Endometrium (tissue), 2 donors: ENCODE data around the gene ELF4.

Experiments used
- FAIRE-seq: peaks from 2 replicates; lab custom pipeline; 2012; peaks lifted over from hg19 to GRCh38; lab: Jason Lieb, UNC
- donor health status: control.
- donor health status: control.

Gene ELF4

GRCh38 chrX:130114141-130114588 lies 3.9 kb upstream of the ELF4 start:
- FAIRE-seq: no peak

GRCh38 chrX:130111220-130112154 lies 1.2 kb upstream of the ELF4 start:
- no peak for FAIRE-seq

GRCh38 chrX:130109429-130110378 lies 593 bp downstream of the ELF4 start:
- no peak for FAIRE-seq

- no peak for FAIRE-seq
Observed at GRCh38 chrX:130108647-130109428, 1.5 kb downstream of the ELF4 start.

GRCh38 chrX:130106071-130106470 lies 4.2 kb downstream of the ELF4 start:
- no peak for FAIRE-seq

- no peak for FAIRE-seq
Observed at GRCh38 chrX:130105244-130105643, 5.1 kb downstream of the ELF4 start.

GRCh38 chrX:130103605-130104004 lies 6.7 kb downstream of the ELF4 start:
- no peak for FAIRE-seq

- FAIRE-seq: no peak
Observed at GRCh38 chrX:130100180-130100579, 10.1 kb downstream of the ELF4 start.

GRCh38 chrX:130098210-130098552 lies 12.1 kb downstream of the ELF4 start:
- FAIRE-seq: no peak

- FAIRE-seq: no peak
Observed at GRCh38 chrX:130097507-130098209, 12.6 kb downstream of the ELF4 start.

- no peak for FAIRE-seq
Observed at GRCh38 chrX:130095249-130096030, 14.9 kb downstream of the ELF4 start.

GRCh38 chrX:130094696-130095095 lies 15.6 kb downstream of the ELF4 start:
- FAIRE-seq: no peak

- FAIRE-seq: no peak
Observed at GRCh38 chrX:130093271-130093670, 17.0 kb downstream of the ELF4 start.

- FAIRE-seq: no peak
Observed at GRCh38 chrX:130091980-130092522, 18.2 kb downstream of the ELF4 start.

- no peak for FAIRE-seq
Observed at GRCh38 chrX:130090364-130090763, 19.9 kb downstream of the ELF4 start.

GRCh38 chrX:130086447-130087206 lies 23.7 kb downstream of the ELF4 start:
- no peak for FAIRE-seq

GRCh38 chrX:130085551-130086446 lies 24.5 kb downstream of the ELF4 start:
- no peak for FAIRE-seq

GRCh38 chrX:130084631-130085237 lies 25.6 kb downstream of the ELF4 start:
- no peak for FAIRE-seq
